GM12873 (cell line): Measurements from ENCODE around the gene WNT6.

Source experiments
- TF ChIP-seq, protein P1 (sequence below): IDR thresholded peaks from 2 replicates; pipeline ENCODE4 v1.5.1; 2012; ENCODE audit warnings: low read depth, mild to moderate bottlenecking, moderate library complexity, low read length, control low read depth; ENCODE audit not compliant: insufficient read depth; ENCODE audit errors: missing control alignments

Gene WNT6

GRCh38 chr2:218859556-218859987, at the start of gene WNT6:
WNT6 (plus strand) TSS chr2:218859805; CDS start chr2:218860038, 233 bp downstream.
- TF ChIP-seq, protein P1, sequence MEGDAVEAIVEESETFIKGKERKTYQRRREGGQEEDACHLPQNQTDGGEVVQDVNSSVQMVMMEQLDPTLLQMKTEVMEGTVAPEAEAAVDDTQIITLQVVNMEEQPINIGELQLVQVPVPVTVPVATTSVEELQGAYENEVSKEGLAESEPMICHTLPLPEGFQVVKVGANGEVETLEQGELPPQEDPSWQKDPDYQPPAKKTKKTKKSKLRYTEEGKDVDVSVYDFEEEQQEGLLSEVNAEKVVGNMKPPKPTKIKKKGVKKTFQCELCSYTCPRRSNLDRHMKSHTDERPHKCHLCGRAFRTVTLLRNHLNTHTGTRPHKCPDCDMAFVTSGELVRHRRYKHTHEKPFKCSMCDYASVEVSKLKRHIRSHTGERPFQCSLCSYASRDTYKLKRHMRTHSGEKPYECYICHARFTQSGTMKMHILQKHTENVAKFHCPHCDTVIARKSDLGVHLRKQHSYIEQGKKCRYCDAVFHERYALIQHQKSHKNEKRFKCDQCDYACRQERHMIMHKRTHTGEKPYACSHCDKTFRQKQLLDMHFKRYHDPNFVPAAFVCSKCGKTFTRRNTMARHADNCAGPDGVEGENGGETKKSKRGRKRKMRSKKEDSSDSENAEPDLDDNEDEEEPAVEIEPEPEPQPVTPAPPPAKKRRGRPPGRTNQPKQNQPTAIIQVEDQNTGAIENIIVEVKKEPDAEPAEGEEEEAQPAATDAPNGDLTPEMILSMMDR, result no peak

GRCh38 chr2:218810256-218810655, 49.3 kb upstream of the WNT6 start:
- TF ChIP-seq, protein P1, result no peak

- TF ChIP-seq, protein P1, result no peak
Measured at GRCh38 chr2:218811382-218811781, 48.2 kb upstream of the WNT6 start.

DNA sequence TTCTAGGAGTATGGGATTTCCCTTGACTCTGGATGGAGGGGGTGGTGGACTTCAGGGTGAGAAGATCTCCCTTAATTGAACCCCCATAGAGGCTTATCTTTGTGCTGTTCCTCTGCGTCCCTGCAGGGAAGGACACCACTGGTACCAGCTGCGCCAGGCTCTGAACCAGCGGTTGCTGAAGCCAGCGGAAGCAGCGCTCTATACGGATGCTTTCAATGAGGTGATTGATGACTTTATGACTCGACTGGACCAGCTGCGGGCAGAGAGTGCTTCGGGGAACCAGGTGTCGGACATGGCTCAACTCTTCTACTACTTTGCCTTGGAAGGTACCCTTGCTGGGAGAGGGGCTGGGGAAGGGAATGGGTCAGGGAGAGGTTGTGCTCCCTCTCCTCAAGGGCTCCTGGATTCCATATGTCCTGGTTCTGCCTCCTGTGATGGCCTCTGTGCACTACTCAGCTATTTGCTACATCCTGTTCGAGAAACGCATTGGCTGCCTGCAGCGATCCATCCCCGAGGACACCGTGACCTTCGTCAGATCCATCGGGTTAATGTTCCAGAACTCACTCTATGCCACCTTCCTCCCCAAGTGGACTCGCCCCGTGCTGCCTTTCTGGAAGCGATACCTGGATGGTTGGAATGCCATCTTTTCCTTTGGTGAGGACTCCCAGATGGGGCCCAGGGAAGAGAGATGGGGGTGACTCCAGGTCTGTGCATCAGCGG, 47.3 kb upstream of the WNT6 start:
- TF ChIP-seq, protein P1, result no peak

GRCh38 chr2:218812861-218813260, 46.7 kb upstream of the WNT6 start:
- TF ChIP-seq, protein P1, result no peak

DNA sequence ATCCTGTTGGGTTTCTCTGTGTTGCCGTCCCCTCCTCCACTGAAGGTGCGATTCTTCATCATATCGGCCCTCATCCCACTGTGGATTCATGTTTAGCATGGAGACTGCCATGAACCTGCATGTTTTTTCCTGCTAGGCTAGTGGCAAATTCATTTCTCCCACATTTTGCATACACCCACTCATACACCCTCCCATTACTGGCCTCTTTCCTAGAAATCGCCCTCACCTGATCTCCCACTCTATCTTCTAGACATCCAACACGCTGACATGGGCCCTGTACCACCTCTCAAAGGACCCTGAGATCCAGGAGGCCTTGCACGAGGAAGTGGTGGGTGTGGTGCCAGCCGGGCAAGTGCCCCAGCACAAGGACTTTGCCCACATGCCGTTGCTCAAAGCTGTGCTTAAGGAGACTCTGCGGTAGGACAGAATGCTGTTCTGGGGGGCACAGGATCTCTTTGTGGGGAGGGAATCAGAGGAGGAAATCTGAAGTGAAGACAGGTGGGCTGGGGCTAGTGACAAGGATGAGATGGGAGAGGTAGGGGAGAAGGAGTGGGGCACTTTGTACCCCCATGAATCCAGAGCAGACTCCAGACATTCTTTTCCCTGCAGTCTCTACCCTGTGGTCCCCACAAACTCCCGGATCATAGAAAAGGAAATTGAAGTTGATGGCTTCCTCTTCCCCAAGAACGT, 45.7 kb upstream of the WNT6 start:
- TF ChIP-seq, protein P1, result no peak

GRCh38 chr2:218814540-218815243, 44.9 kb upstream of the WNT6 start:
- TF ChIP-seq, protein P1, result no peak
